HG02884 (cell line): Measurements from ENCODE around the gene PTPN2.
"Not testable (repeated sequence)": the region's sequence is repeated elsewhere in the genome, so short reads cannot be mapped to it uniquely, and the experiment has no call there.

Source experiments
- ATAC-seq: cut with Tn5 transposase; IDR thresholded peaks from one replicate; pipeline ENCODE4 v1.9.1; 2021; ENCODE audit warnings: mild to moderate bottlenecking, moderate library complexity; ENCODE audit not compliant: unreplicated experiment

PTPN2 gene

DNA sequence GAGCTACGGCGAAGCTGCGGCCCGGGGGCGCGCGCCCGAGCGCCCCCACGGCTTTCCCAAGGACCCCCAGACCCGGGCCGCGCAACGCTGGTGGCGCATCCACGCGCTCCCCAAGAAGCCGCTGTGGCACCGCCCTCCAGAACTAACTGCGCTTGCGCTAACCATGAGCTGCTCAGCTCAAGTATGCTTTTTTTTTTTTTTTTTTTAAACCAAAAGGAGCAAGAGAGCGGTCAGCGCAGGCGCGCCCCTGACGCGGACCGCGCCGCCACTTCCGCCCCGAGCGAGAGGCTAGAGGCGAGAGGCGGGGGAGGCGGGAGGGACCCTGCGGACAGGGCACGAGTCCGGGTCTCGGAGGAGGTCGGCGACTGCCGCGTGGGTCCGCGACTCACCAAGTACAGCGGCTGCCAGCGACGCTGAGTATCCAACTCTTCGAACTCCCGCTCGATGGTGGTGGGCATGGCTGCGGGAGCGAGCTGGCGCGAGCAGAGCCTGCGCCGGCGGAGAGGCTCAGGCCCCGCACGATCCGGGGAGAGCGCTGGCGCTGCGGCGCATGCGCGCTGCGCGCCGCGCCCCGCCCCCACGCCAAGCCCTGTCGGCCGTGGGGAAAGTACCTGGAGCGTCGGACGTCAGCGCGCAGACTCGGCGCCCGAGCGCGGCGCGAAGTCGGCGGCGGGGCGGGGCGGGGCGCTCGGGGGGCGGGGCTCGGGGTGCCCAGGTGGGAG is at the start of gene PTPN2:
Gene PTPN2 (minus strand): TSS at position 554 of the 722 bp plus-strand sequence. CDS start 96 bp downstream, at position 458.
- ATAC-seq: peak; percentile 63

GRCh38 chr18:12933327-12933726 is 49.3 kb upstream of the PTPN2 start:
- no peak for ATAC-seq

DNA sequence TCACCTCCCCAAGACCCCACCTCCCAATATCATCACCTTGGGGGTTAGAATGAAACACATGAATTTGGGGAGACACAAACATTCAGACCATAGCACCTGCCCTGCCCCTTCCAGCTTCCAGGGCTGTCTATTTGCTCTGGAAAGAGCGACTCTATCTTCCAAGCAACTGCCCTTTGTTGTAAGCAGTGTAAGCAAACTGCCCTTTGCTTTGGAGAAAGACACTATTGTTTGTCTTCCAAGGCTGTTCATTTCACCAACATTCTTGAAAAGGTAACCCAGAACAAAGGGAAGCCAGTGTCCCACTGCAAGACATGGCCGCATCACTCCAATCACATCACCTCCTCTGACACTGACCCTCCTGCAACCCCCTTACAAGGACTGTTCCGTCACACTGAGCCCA is 46.9 kb upstream of the PTPN2 start:
- ATAC-seq: no peak

DNA sequence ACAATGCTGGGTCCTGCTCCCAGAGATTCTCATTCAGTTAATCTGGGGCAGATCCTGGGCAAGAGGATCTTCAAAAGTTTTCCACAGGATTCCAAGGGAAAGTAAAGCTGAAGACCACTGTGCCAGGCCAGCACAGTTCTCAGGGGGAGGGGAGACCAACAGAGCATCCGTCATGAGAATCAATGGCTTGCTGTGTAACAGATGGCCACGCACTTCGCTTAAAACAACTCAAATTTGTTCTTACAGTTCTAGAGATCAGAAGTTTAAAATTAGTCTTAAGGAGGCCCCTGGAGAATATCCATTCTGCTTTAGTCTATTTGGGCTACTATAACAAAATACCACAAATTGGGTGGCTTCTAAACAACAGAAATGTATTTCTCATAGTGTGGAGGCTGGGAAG is 46.3 kb upstream of the PTPN2 start:
- ATAC-seq: no peak

- ATAC-seq: no peak
These were observed 45.5 kb upstream of the PTPN2 start for GRCh38 chr18:12929477-12930083.

- ATAC-seq: no peak
These were observed 44.6 kb upstream of the PTPN2 start for GRCh38 chr18:12928641-12929040.

GRCh38 chr18:12928206-12928605 is 44.2 kb upstream of the PTPN2 start:
- ATAC-seq: no peak

DNA sequence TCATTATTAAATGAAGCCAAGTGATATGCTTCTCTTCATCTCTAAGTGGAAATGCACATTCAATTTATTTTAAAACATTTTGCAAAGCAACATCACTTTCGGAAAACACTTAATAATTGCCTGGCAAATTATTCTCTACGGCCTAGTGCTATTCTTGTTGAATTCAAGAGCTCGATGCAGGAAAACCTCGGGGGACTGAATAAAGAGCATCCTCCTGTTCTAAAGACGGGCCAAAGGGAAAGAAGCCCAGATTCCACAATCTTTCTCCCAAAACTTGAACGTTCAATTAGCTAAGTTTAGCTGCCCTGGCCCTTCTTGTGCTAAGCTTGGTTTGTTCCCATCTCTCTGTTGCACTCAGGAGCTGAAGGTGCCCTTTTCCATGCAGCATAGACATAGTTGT is 40.6 kb upstream of the PTPN2 start:
- no peak for ATAC-seq

GRCh38 chr18:12922266-12922665 is 38.2 kb upstream of the PTPN2 start:
- ATAC-seq: no peak

GRCh38 chr18:12921178-12921577 is 37.1 kb upstream of the PTPN2 start:
- peak; percentile 54 for ATAC-seq

- no peak for ATAC-seq
These were observed 28.1 kb upstream of the PTPN2 start for GRCh38 chr18:12911929-12912703.

GRCh38 chr18:12911025-12911928 is 27.2 kb upstream of the PTPN2 start:
- ATAC-seq: no peak

GRCh38 chr18:12908706-12909105 is 24.7 kb upstream of the PTPN2 start:
- ATAC-seq: no peak

DNA sequence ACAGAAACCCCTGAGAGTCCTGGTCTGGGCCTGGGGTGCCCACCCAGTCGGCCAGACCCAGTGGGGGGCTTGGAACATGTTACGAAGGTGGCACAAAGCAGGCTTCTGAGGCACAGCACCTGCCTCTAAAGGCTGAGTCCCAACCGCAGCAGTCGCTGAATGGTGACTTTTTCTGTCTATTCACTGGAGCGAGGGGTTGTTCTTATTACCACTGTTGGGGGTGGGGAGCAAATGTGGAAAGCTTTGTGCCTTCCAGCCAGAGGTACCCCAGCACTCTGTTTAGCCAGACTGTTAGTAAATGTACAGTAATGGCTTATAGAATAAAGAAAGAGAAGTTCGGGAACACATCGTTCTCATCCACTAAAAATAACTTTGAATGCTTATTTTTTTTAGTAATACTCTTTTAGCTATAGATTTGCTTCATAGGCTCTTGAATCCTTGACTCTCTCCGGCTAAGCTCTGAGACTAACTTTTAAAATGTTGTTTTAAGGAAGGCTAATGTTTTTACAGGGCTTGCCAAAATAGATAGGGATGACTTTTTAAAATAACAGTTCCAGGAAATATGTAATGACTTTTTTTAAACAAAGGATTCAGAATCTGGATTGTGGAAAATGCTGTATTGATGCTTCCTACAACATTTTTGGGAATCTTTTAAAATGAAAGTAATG is 23.4 kb upstream of the PTPN2 start:
- no peak for ATAC-seq

DNA sequence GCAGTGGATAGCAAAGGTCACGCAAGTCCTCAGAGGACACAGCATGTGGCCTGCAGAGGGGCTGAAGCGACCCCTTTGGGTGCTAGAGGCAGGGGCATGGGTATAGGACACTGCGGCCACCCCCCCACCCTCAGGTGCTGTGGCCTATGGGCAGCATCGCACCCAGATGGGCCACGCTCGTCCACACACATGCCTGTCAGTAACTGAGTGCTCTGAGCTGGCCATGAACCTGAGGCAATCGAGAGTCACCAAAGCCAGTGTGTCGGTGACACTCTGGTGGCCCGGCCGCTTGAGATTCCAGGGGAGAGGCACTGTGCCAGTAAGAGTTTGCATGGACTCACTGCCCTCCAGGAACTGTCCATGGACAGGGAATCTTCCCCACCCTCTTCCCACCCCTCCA is 22.7 kb upstream of the PTPN2 start:
- ATAC-seq: no peak

DNA sequence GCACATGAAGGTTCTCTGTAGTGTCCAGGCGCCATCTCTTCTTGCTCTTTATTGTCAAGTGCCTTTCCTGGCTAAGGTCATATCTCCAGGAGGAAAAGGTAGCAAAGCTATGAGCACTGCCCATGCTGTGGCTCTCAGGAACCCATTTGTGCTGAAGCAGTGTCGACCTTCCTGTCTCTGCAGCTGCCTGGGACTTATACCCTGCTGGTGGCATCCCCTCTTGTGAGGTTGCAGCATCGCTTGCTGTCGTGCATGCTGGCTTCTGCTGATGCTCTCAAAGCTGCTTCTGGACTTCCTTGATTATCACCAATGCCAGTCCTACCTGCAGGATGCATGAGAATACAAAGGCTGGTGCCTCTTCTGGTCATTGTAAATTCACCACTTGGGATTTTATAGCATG is 22.1 kb upstream of the PTPN2 start:
- ATAC-seq: no peak

- ATAC-seq: no peak
These were observed 20.0 kb upstream of the PTPN2 start for GRCh38 chr18:12904012-12904516.

GRCh38 chr18:12901208-12901607 is 17.2 kb upstream of the PTPN2 start:
- ATAC-seq: not testable (repeated sequence)

DNA sequence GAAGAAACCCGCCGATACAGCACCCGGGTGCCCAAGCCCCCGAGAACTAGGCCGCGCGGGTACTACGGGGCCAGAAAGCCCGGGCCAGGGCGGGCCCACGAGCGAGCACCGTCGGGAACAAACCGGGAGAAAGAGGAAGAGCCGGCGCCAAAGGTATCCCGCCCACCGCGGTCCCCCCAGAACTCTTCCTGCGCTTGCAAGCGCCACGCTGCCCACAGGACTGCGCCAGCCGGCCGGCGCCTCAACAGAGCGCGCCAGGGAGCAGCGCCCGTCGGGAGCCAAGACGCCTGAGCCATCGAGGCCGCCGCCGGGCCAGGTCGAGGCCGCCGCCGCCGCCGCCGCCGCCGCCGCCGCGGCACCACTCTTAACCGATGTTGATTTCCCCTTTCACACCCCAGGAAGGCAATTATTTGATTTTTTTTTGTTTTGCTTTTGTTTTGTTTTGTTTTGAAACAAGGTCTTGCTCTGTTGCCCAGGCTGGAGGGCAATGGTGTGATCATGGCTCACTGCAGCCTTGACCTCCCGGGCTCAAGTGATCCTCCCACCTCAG is 12.8 kb upstream of the PTPN2 start:
- ATAC-seq: not testable (repeated sequence)

- no peak for ATAC-seq
These were observed 11.6 kb upstream of the PTPN2 start for GRCh38 chr18:12895626-12896025.
